IMR-90 (cell line): ENCODE measurements around the gene KAT2B.
"Not testable (repeated sequence)": the region's sequence is repeated elsewhere in the genome, so short reads cannot be mapped to it uniquely, and the experiment has no call there.

Experiments used
- BHLHE40 ChIP-seq: fragments of 150-350 bp; IDR thresholded peaks from 2 replicates; pipeline ENCODE4 v1.6.1; 2016; ENCODE audit warnings: mild to moderate bottlenecking, low read depth, low read length
- CHD1 ChIP-seq: IDR thresholded peaks from 2 replicates; pipeline ENCODE4 v1.6.1; 2012; ENCODE audit warnings: low read depth, low read length, improper control_type of control experiment
- CTCF ChIP-seq: conservative IDR thresholded peaks from 2 replicates; pipeline ENCODE4 v1.5.1; 2012; ENCODE audit warnings: mild to moderate bottlenecking, low read depth, low read length, improper control_type of control experiment
- MXI1 ChIP-seq: IDR thresholded peaks from 2 replicates; pipeline ENCODE4 v1.6.1; 2012; ENCODE audit warnings: low read depth, mild to moderate bottlenecking, low read length, moderate library complexity, borderline replicate concordance
- POLR2A ChIP-seq: IDR thresholded peaks from 2 replicates; pipeline ENCODE4 v1.6.1; 2012; ENCODE audit warnings: mild to moderate bottlenecking, low read depth, low read length
- RAD21 ChIP-seq: IDR thresholded peaks from 2 replicates; pipeline ENCODE4 v1.6.1; 2012; ENCODE audit warnings: low read length, improper control_type of control experiment
- RCOR1 ChIP-seq: IDR thresholded peaks from 2 replicates; pipeline ENCODE4 v1.6.1; 2012; ENCODE audit warnings: mild to moderate bottlenecking, low read length, improper control_type of control experiment; ENCODE audit not compliant: insufficient replicate concordance

- not testable (repeated sequence) for TF ChIP-seq RAD21, POLR2A, MXI1, CTCF, BHLHE40, CHD1, RCOR1
Observed at GRCh38 chr3:20031939-20032338, 8.3 kb upstream of the KAT2B start.
